WTC11 (cell line): ENCODE data around the gene MGST3. TPM values are rescaled to one million over a fixed set of nuclear protein-coding genes. Genes with fewer than 3 reads are reported as not detected.

Experiments
- ATAC-seq: fragments of 200-7000 bp; cut with Tn5 transposase; 2 replicates; pipeline ENCODE4 v1.10.0; 2021; ENCODE audit warnings: mild to moderate bottlenecking, moderate library complexity
- CTCF ChIA-PET: fragments of 300-600 bp; sonication (Branson Sonifier 250); formaldehyde crosslinking; loops from one replicate; lab custom pipeline; 2021; ENCODE audit warnings: antibody characterized with exemption; lab: Charles Lee
- POLR2A ChIA-PET: fragments of 350-600 bp; sonication (Branson Sonifier 250); formaldehyde crosslinking; loops from one replicate; lab custom pipeline; 2021; ENCODE audit warnings: antibody characterized with exemption; lab: Charles Lee
- DNase-seq: peaks from one replicate; pipeline ENCODE4 v3.0.0; 2021; ENCODE audit warnings: low spot score
- H3K27ac Mint-ChIP-seq: 2 replicates; pipeline ENCODE4 v1.8.0; 2021; ENCODE audit warnings: mixed read lengths
- H3K27me3 Mint-ChIP-seq: 2 replicates; pipeline ENCODE4 v1.8.0; 2021; ENCODE audit warnings: low read depth, mild to moderate bottlenecking, moderate library complexity, mixed read lengths
- H3K36me3 Mint-ChIP-seq: 2 replicates; pipeline ENCODE4 v1.8.0; 2021; ENCODE audit warnings: mixed read lengths
- H3K4me1 Mint-ChIP-seq: 2 replicates; pipeline ENCODE4 v1.8.0; 2022; ENCODE audit warnings: mixed read lengths
- H3K4me3 Mint-ChIP-seq: 2 replicates; pipeline ENCODE4 v1.8.0; 2021; ENCODE audit warnings: mild to moderate bottlenecking, moderate library complexity, mixed read lengths
- H3K9me3 Mint-ChIP-seq: 2 replicates; pipeline ENCODE4 v1.8.0; 2021; ENCODE audit warnings: mixed read lengths
- ATF1 ChIP-seq: sonication (generic); formaldehyde crosslinking; IDR thresholded peaks from 2 replicates; pipeline ENCODE4 v1.8.1; 2023; ENCODE audit warnings: mild to moderate bottlenecking, moderate library complexity, missing genetic modification reagents
- ATF6 ChIP-seq: sonication (generic); formaldehyde crosslinking; IDR thresholded peaks from 2 replicates; pipeline ENCODE4 v1.8.1; 2023; ENCODE audit warnings: mild to moderate bottlenecking, missing genetic modification reagents
- CBFB ChIP-seq: sonication (generic); formaldehyde crosslinking; IDR thresholded peaks from 2 replicates; pipeline ENCODE4 v1.8.1; 2022; ENCODE audit warnings: mild to moderate bottlenecking, low read depth, missing genetic modification reagents
- CREB1 ChIP-seq: sonication (generic); formaldehyde crosslinking; IDR thresholded peaks from 2 replicates; pipeline ENCODE4 v1.8.0; 2023; ENCODE audit warnings: mild to moderate bottlenecking, missing genetic modification reagents
- E2F1 ChIP-seq: sonication (generic); formaldehyde crosslinking; IDR thresholded peaks from 2 replicates; pipeline ENCODE4 v1.8.0; 2022; ENCODE audit warnings: mild to moderate bottlenecking, missing genetic modification reagents
- GRHL2 ChIP-seq: fragments of 250-450 bp; sonication (Bioruptor Pico); IDR thresholded peaks from 2 replicates; pipeline ENCODE4 v1.8.0; 2022; ENCODE audit warnings: mild to moderate bottlenecking, moderate library complexity; ENCODE audit not compliant: insufficient replicate concordance, severe bottlenecking
- HMGXB4 ChIP-seq: sonication (generic); formaldehyde crosslinking; IDR thresholded peaks from 2 replicates; pipeline ENCODE4 v1.8.1; 2023; ENCODE audit warnings: mild to moderate bottlenecking, moderate library complexity, missing genetic modification reagents
- IRF2 ChIP-seq: sonication (generic); formaldehyde crosslinking; IDR thresholded peaks from 2 replicates; pipeline ENCODE4 v1.8.0; 2022; ENCODE audit warnings: low read depth, missing genetic modification reagents, borderline replicate concordance
- JUN ChIP-seq: sonication (generic); formaldehyde crosslinking; IDR thresholded peaks from 2 replicates; pipeline ENCODE4 v1.8.0; 2023; ENCODE audit warnings: mild to moderate bottlenecking, missing genetic modification reagents
- MXD4 ChIP-seq: fragments of 250-450 bp; sonication (Bioruptor Pico); IDR thresholded peaks from 2 replicates; pipeline ENCODE4 v1.8.0; 2021; ENCODE audit warnings: mild to moderate bottlenecking, moderate library complexity, borderline replicate concordance
- NFYB ChIP-seq: sonication (generic); formaldehyde crosslinking; conservative IDR thresholded peaks from 2 replicates; pipeline ENCODE4 v1.8.0; 2022; ENCODE audit warnings: low read depth, missing genetic modification reagents
- PRDM15 ChIP-seq: sonication (generic); formaldehyde crosslinking; IDR thresholded peaks from 2 replicates; pipeline ENCODE4 v1.8.0; 2022; ENCODE audit warnings: missing genetic modification reagents
- PREB ChIP-seq: sonication (generic); formaldehyde crosslinking; IDR thresholded peaks from 2 replicates; pipeline ENCODE4 v1.8.1; 2022; ENCODE audit warnings: mild to moderate bottlenecking, missing genetic modification reagents, moderate library complexity, borderline replicate concordance
- RELA ChIP-seq: sonication (generic); formaldehyde crosslinking; IDR thresholded peaks from 2 replicates; pipeline ENCODE4 v1.8.1; 2022; ENCODE audit warnings: missing genetic modification reagents, mild to moderate bottlenecking, borderline replicate concordance
- ZBTB21 ChIP-seq: sonication (generic); formaldehyde crosslinking; IDR thresholded peaks from 2 replicates; pipeline ENCODE4 v1.8.1; 2023; ENCODE audit warnings: mild to moderate bottlenecking, missing genetic modification reagents, borderline replicate concordance
- ZBTB43 ChIP-seq: sonication (generic); formaldehyde crosslinking; IDR thresholded peaks from 2 replicates; pipeline ENCODE4 v1.8.1; 2023; ENCODE audit warnings: mild to moderate bottlenecking, missing genetic modification reagents
- ZNF121 ChIP-seq: sonication (generic); formaldehyde crosslinking; IDR thresholded peaks from 2 replicates; pipeline ENCODE4 v1.8.0; 2023; ENCODE audit warnings: missing genetic modification reagents
- ZNF219 ChIP-seq: sonication (generic); formaldehyde crosslinking; IDR thresholded peaks from 2 replicates; pipeline ENCODE4 v1.8.0; 2023; ENCODE audit warnings: missing genetic modification reagents, mild to moderate bottlenecking, borderline replicate concordance
- ZNF232 ChIP-seq: sonication (generic); formaldehyde crosslinking; IDR thresholded peaks from 2 replicates; pipeline ENCODE4 v1.8.0; 2022; ENCODE audit warnings: mild to moderate bottlenecking, missing genetic modification reagents
- ZNF317 ChIP-seq: sonication (generic); formaldehyde crosslinking; IDR thresholded peaks from 2 replicates; pipeline ENCODE4 v1.8.1; 2023; ENCODE audit warnings: low read depth, mild to moderate bottlenecking, moderate library complexity, missing genetic modification reagents, borderline replicate concordance
- ZNF416 ChIP-seq: fragments of 250-450 bp; sonication (Bioruptor Pico); IDR thresholded peaks from 2 replicates; pipeline ENCODE4 v1.9.0; 2021; ENCODE audit warnings: mild to moderate bottlenecking, inconsistent platforms
- ZNF532 ChIP-seq: fragments of 250-450 bp; sonication (Bioruptor Pico); IDR thresholded peaks from 2 replicates; pipeline ENCODE4 v1.9.0; 2021; ENCODE audit warnings: mild to moderate bottlenecking, borderline replicate concordance
- total RNA-seq: library from RNA; stranded (reverse); gene quantifications from 3 replicates; pipeline ENCODE4 v1.2.3, GENCODE V29; 2021

The MGST3 gene
- total RNA-seq, 1 experiment from 2014 or later: 137 TPM

DNA sequence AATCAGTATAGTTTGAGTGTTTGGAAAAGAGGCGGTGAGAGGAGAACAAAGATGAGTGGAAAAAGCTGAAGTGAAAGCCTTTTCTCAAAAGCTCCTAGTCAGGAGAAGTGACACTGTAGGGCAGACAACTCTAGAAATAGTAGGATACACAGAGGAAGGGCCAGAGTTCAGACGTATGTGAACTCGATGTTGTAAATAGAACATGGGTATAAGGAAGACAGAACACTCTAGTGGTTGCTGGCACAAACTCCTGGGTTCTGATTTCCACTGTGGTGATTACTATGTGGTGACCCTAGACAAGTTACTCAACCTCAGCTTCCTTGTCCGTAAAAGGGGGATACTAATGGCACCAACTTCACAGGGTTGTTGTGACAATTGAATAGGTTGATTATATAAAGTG is 30.2 kb upstream of the MGST3 start (continued):
- TF ChIP-seq PRDM15 (CRISPR knock-in tag) (no peak), ZBTB21 (no peak), ZNF219 (no peak), PREB (no peak), ATF6 (no peak), ZNF317 (CRISPR knock-in tag) (no peak), CBFB (CRISPR knock-in tag) (no peak), ZNF121 (no peak)
- TF ChIP-seq, all 79 proteins: peak for 0

- POLR2A ChIA-PET: no interaction called here
- Mint-ChIP-seq H3K27ac (no peak overlapping the region), H3K9me3 (no peaks in the 10 kb centered on the region)
- TF ChIP-seq CBFB (CRISPR knock-in tag): no peak
- no peak for TF ChIP-seq NFYB
- no peak for TF ChIP-seq ZNF317 (CRISPR knock-in tag)
- no peak for TF ChIP-seq HMGXB4 (CRISPR knock-in tag)
- no peak for TF ChIP-seq E2F1 (CRISPR knock-in tag)
- TF ChIP-seq MXD4: no peak
- no peak for TF ChIP-seq ZNF416
- no peak for TF ChIP-seq CREB1
- no peak for TF ChIP-seq ZBTB43
- TF ChIP-seq IRF2 (CRISPR knock-in tag): no peak
- TF ChIP-seq JUN (CRISPR knock-in tag): no peak
- no peak for TF ChIP-seq ZNF232 (CRISPR knock-in tag)
- no peak for TF ChIP-seq GRHL2
- no peak for TF ChIP-seq RELA
- no peak for TF ChIP-seq ZNF532 (CRISPR knock-in tag)
- TF ChIP-seq ATF1 (CRISPR knock-in tag): no peak
- TF ChIP-seq ZBTB21: no peak
- TF ChIP-seq, all 79 proteins: peak for 0
- ATAC-seq (no peak), DNase-seq (no peak)
- H3K36me3 Mint-ChIP-seq: no peaks in the 10 kb centered on the region
- no peak overlapping the region for H3K4me3 Mint-ChIP-seq
- H3K4me1 Mint-ChIP-seq: peaks cover 12% of the 10 kb centered on the region
- CTCF ChIA-PET: no interaction called here
- no peaks in the 10 kb centered on the region for H3K27me3 Mint-ChIP-seq
Measured at GRCh38 chr1:165603810-165604209, 27.2 kb upstream of the MGST3 start.
